Upper lobe of right lung (tissue), 1 donor: ENCODE data around the gene KRTCAP2. TPM values are rescaled to one million over a fixed set of nuclear protein-coding genes. Genes with fewer than 3 reads are reported as not detected.
"Not testable (repeated sequence)": the region's sequence is repeated elsewhere in the genome, so short reads cannot be mapped to it uniquely, and the experiment has no call there.

Source experiments
- ATAC-seq: fragments of 200-7000 bp; cut with Tn5 transposase; one replicate; pipeline ENCODE4 v1.9.1; 2020; ENCODE audit warnings: mild to moderate bottlenecking, moderate library complexity
- DNase-seq: peaks from one replicate; pipeline ENCODE4 v3.0.0-alpha.2; 2020
- H3K27ac ChIP-seq: fragments of 200-600 bp; one replicate; pipeline ENCODE4 v1.8.0; 2022
- H3K27me3 ChIP-seq: fragments of 200-600 bp; one replicate; pipeline ENCODE4 v1.8.0; 2022; ENCODE audit warnings: mild to moderate bottlenecking
- H3K36me3 ChIP-seq: fragments of 200-600 bp; one replicate; pipeline ENCODE4 v1.8.0; 2022
- H3K4me1 ChIP-seq: fragments of 200-600 bp; one replicate; pipeline ENCODE4 v1.8.0; 2022
- H3K4me3 ChIP-seq: fragments of 200-600 bp; one replicate; pipeline ENCODE4 v1.8.0; 2022; ENCODE audit warnings: mild to moderate bottlenecking
- H3K9me3 ChIP-seq: fragments of 200-600 bp; one replicate; pipeline ENCODE4 v1.8.0; 2022
- intact Hi-C: fragments of 100-400 bp; cut with DNase I; formaldehyde crosslinking; loops from one replicate; pipeline ENCODE4 v1.11.0; 2022
- long read RNA-seq: library from polyadenylated mRNA; unstranded; transcript quantifications from one replicate; pipeline ENCODE4 v2.0.0, GENCODE V29; 2021
- total RNA-seq: library from RNA; stranded (reverse); fragmentation: NEBNext Ultra II Directional; extraction: Animal tissue kit (Norgen Biotek cat#: 25700); gene quantifications from one replicate; pipeline ENCODE4 v1.2.1, GENCODE V29; 2021
- TF ChIP-seq, protein P1 (sequence below): fragments of 200-600 bp; IDR thresholded peaks from one replicate; pipeline ENCODE4 v1.8.0; 2022; ENCODE audit warnings: antibody characterized with exemption
- donor health status: DM: no; HTN: yes; CAD: no; lungs with severe emphysema.

KRTCAP2 gene
- total RNA-seq = 130 TPM
- long read RNA-seq, transcript KRTCAP2-201 (5 exons, 552 nt) = minor isoform, 31 of 73 reads
- long read RNA-seq, transcript KRTCAP2-206 (4 exons, 785 nt) = major isoform, 33 of 73 reads
- long read RNA-seq, partial matches to known transcripts = 0 of 73 reads
- long read RNA-seq, other reads (novel, unspliced or antisense) = 8 of 73 reads

DNA sequence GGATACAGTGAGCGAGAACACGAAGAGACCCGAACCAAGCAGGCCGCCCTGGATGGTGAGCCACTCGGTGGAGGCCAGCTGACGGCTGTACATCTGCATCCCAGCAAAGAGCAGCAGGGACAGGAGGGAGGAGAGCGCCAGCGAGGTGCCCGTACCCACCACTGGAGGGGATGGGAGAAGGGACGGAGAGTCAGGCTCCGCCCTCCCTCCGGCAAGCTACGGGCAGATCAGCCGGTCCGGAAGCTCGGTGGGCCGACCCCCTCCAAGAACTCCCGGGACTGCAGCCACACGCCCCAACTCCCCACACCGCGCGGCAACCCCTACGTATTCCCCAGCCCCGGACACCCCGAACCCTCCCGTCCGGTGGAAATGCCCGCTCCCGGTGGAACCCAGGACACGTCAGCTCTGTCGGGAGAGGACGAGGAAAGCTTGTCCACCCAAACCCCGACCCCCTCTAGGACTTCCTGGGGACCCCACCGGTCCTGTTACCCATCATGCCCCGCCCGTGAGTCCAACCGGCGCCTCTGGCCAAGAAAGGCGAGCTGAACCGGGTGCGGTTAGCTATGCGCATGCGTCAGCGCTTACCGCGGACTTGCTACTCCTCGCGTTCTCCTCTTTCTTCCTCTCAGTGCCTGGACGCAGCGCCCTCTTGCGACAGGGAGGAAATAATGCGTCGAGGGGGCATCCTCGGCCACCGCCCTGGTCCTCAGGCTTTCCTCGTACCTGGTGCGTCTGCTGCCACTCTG is at the start of gene KRTCAP2:
KRTCAP2 (minus strand) TSS at position 573 of the 746 bp plus-strand sequence; CDS start at position 493, 80 bp downstream.
- TF ChIP-seq, protein P1, sequence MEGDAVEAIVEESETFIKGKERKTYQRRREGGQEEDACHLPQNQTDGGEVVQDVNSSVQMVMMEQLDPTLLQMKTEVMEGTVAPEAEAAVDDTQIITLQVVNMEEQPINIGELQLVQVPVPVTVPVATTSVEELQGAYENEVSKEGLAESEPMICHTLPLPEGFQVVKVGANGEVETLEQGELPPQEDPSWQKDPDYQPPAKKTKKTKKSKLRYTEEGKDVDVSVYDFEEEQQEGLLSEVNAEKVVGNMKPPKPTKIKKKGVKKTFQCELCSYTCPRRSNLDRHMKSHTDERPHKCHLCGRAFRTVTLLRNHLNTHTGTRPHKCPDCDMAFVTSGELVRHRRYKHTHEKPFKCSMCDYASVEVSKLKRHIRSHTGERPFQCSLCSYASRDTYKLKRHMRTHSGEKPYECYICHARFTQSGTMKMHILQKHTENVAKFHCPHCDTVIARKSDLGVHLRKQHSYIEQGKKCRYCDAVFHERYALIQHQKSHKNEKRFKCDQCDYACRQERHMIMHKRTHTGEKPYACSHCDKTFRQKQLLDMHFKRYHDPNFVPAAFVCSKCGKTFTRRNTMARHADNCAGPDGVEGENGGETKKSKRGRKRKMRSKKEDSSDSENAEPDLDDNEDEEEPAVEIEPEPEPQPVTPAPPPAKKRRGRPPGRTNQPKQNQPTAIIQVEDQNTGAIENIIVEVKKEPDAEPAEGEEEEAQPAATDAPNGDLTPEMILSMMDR = peak; percentile 93
- Histone ChIP-seq H3K36me3 (peaks cover 30% of the 10 kb centered on the region), H3K4me3 (peak within 1 kb of the TSS; percentile 67), H3K9me3 (no peaks in the 10 kb centered on the region), H3K27me3 (no peaks in the 10 kb centered on the region), H3K4me1 (peaks cover 19% of the 10 kb centered on the region), H3K27ac (peak within 1 kb of the TSS; percentile 88)
- DNase-seq = peak; percentile 98
- ATAC-seq = peak; percentile 87
- intact Hi-C loops = no loop called here

GRCh38 chr1:155220211-155220965 is 47.3 kb upstream of the KRTCAP2 start:
- H3K9me3 ChIP-seq, H3K4me3 ChIP-seq, ATAC-seq, H3K27ac ChIP-seq, intact Hi-C loops, H3K27me3 ChIP-seq, DNase-seq, H3K36me3 ChIP-seq: not testable (repeated sequence)
- peaks cover 20% of the 10 kb centered on the region for H3K4me1 ChIP-seq

DNA sequence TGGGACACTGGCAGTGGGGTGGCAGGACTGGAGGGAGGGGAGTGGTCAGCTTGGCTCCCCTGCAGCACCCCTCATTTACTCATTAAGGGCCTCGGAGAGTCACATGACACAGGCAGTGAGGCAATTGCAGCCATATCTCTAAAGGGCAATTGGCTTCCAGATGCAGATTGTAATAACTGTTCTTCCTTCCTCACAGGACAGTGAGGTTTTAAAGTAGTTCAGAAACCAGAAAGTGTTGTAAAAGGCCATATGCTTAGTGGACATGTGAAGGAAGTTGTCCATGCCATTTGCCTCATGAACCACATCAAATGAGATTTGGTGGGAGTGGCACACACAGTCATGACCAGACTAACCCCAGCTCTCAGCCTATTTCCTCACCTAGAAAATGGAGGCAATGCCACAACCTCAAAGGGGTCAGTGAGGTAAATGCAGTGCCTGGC is 46.5 kb upstream of the KRTCAP2 start:
- Histone ChIP-seq H3K9me3 (no peaks in the 10 kb centered on the region), H3K36me3 (no peaks in the 10 kb centered on the region), H3K4me1 (peaks cover 12% of the 10 kb centered on the region), H3K27ac (peak overlapping the region; percentile 8), H3K4me3 (no peak overlapping the region), H3K27me3 (no peaks in the 10 kb centered on the region)
- intact Hi-C loops = no loop called here
- peak; percentile 76 for ATAC-seq
- DNase-seq = no peak
- TF ChIP-seq, protein P1 = no peak

DNA sequence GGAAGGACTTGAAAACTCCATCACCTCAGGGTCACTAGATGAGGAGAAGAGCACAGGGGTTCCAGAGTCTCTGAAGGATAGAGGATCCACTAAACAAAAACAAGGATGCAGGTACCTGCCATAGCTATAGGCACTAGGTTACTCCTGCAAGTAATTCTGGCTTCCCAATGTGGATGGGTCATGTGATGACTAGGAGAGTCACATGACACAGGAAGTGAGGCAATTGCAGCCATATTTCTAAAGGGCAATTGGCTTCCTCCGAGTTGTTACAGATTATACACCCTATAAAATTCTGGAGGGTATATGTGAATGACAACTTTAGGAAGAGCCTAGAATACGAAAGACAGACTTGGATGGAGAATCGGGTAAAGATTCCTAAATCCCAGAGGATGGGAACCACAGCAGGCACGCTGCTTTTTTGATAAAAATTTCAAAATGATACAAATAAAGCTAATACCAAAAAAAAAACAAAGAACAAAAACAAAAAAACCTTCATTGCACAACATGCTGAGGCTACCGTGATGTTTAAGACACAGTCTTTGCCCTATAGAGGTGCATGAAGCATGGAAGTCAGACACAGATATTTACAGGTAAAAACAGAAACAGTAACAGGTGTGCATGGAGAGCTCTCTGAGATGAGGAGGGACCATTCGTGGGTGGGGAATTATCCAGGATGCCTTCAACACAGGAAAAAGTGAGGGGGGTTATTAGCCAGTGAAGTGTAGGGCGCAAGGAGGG is 45.9 kb upstream of the KRTCAP2 start:
- DNase-seq = no peak
- Histone ChIP-seq H3K9me3 (no peaks in the 10 kb centered on the region), H3K27ac (peak overlapping the region; percentile 8), H3K36me3 (no peaks in the 10 kb centered on the region), H3K27me3 (no peaks in the 10 kb centered on the region), H3K4me3 (no peak overlapping the region), H3K4me1 (peaks cover 6% of the 10 kb centered on the region)
- TF ChIP-seq, protein P1 = no peak
- peak; percentile 55 for ATAC-seq
- intact Hi-C loops = no loop called here

GRCh38 chr1:155214702-155215101 is 41.6 kb upstream of the KRTCAP2 start:
- H3K9me3 ChIP-seq, ATAC-seq, H3K27me3 ChIP-seq, H3K4me3 ChIP-seq, H3K36me3 ChIP-seq, DNase-seq, H3K27ac ChIP-seq, H3K4me1 ChIP-seq, intact Hi-C loops: not testable (repeated sequence)

GRCh38 chr1:155212051-155212440 is 38.9 kb upstream of the KRTCAP2 start:
- H3K9me3 ChIP-seq, DNase-seq, ATAC-seq, H3K27ac ChIP-seq, H3K36me3 ChIP-seq, H3K27me3 ChIP-seq, H3K4me3 ChIP-seq, intact Hi-C loops: not testable (repeated sequence)
- H3K4me1 ChIP-seq = peaks cover 21% of the 10 kb centered on the region

GRCh38 chr1:155211381-155212050 is 38.4 kb upstream of the KRTCAP2 start:
- DNase-seq, H3K4me3 ChIP-seq, intact Hi-C loops: not testable (repeated sequence)

More at GRCh38 chr1:155211381-155212050, 38.4 kb upstream of the KRTCAP2 start:
- H3K9me3 ChIP-seq, H3K27me3 ChIP-seq, H3K27ac ChIP-seq, H3K36me3 ChIP-seq, ATAC-seq: not testable (repeated sequence)
- H3K4me1 ChIP-seq = peaks cover 27% of the 10 kb centered on the region
